Memory B cell (primary cell): ENCODE measurements around the gene SHROOM2.

Experiments
- ATAC-seq: fragments of 150-1000 bp; cut with Tn5 transposase; 2 replicates; pipeline ENCODE4 v1.10.0; 2021; ENCODE audit warnings: low read depth, mild to moderate bottlenecking, moderate library complexity
- DNase-seq, 2 donors: peaks; one replicate each; pipeline ENCODE4 v3.0.0; 2022; ENCODE audit warnings: low spot score in 2 of 2
- H3K27ac Mint-ChIP-seq: one replicate; pipeline ENCODE4 v1.8.0; 2022; ENCODE audit warnings: mild to moderate bottlenecking, moderate library complexity, mixed read lengths
- H3K27me3 Mint-ChIP-seq: one replicate; pipeline ENCODE4 v1.8.0; 2022; ENCODE audit warnings: mixed read lengths
- H3K36me3 Mint-ChIP-seq: one replicate; pipeline ENCODE4 v1.8.0; 2022; ENCODE audit warnings: mild to moderate bottlenecking, mixed read lengths
- H3K4me1 Mint-ChIP-seq: one replicate; pipeline ENCODE4 v1.8.0; 2022; ENCODE audit warnings: mixed read lengths
- H3K4me3 Mint-ChIP-seq: one replicate; pipeline ENCODE4 v1.8.0; 2022; ENCODE audit warnings: mild to moderate bottlenecking, moderate library complexity, mixed read lengths
- H3K9me3 Mint-ChIP-seq: one replicate; pipeline ENCODE4 v1.8.0; 2022; ENCODE audit warnings: mixed read lengths

The SHROOM2 gene

DNA sequence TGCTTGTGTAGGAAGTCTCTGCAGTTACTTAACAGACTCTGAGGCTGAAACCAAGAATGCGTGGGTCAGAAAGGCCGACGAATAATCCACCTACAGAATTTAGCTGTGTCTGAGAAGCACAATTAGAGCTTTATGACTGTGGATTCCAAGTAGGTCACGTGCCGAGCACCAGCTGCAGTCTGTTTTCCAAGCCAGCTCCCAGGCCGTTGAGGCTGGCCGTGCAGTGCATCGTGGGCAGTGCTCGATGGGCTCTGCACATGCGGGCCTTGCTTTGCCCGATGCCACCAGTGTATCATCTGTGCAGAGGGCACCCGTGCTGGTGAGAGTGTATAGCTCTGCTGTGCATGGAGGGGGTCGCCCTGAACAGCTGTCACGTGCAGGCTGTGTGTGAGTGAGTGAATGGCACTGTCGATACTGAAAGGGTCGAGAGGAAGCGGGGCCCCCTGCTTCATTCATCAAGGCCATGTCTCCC, 113.4 kb downstream of the SHROOM2 start:
- DNase-seq (no peak), ATAC-seq (no peak)
- no peak overlapping the region for H3K4me3 Mint-ChIP-seq
- H3K36me3 Mint-ChIP-seq = peaks cover 2% of the 10 kb centered on the region
- H3K27me3 Mint-ChIP-seq = peaks cover 6% of the 10 kb centered on the region
- H3K4me1 Mint-ChIP-seq = no peaks in the 10 kb centered on the region
- H3K9me3 Mint-ChIP-seq = no peaks in the 10 kb centered on the region
- H3K27ac Mint-ChIP-seq = no peak overlapping the region

DNA sequence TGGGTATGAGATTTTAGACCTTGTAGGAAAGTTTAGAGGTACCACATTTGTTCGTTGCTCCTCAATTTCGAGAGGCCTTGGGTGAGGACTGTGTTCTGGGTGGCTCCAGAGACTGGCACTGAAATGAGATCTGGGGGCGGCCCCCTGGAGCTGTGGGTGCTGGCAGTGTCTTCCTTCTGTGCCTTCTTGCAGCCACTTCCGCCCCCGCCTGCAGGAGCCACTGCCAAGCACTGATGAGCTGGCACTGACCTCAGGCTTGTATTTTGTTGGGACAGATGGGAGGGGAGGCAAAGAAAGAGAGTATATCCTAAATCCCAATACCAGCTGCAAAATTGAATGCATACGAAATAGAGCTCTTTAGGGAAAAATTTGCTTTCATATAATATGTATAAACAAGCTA, 116.4 kb downstream of the SHROOM2 start:
- Mint-ChIP-seq H3K4me3 (no peak overlapping the region), H3K27me3 (peaks cover 6% of the 10 kb centered on the region), H3K9me3 (no peaks in the 10 kb centered on the region)

DNA sequence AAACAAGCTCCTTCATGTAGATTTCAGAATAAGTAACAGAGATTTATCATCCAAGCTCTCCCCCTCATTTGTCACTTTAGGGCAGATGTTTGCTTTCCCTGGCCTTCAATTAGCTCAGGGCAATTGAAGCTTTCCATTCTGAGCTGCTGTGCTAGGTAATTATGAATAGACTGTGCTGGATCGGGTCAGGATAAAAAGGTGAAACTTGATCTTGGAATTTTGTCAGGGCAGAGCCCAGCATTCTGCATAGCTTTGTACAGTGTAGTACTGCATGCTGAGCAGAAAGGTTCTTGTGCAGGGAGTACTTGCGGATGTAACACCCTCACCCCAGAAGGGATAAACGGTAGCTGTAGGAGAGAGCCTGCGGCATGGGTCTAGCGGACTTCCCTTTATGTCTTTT, 116.9 kb downstream of the SHROOM2 start:
- ATAC-seq (no peak), DNase-seq (no peak)
- no peak overlapping the region for H3K27ac Mint-ChIP-seq
- no peaks in the 10 kb centered on the region for H3K9me3 Mint-ChIP-seq
- H3K27me3 Mint-ChIP-seq = peaks cover 6% of the 10 kb centered on the region
- peaks cover 2% of the 10 kb centered on the region for H3K36me3 Mint-ChIP-seq
- no peak overlapping the region for H3K4me3 Mint-ChIP-seq
- no peaks in the 10 kb centered on the region for H3K4me1 Mint-ChIP-seq

More for the DNA sequence above, 116.4 kb downstream of the SHROOM2 start:
- Mint-ChIP-seq H3K4me1 (no peaks in the 10 kb centered on the region), H3K36me3 (peaks cover 2% of the 10 kb centered on the region), H3K27ac (no peak overlapping the region)
- no peak for ATAC-seq
- no peak for DNase-seq

DNA sequence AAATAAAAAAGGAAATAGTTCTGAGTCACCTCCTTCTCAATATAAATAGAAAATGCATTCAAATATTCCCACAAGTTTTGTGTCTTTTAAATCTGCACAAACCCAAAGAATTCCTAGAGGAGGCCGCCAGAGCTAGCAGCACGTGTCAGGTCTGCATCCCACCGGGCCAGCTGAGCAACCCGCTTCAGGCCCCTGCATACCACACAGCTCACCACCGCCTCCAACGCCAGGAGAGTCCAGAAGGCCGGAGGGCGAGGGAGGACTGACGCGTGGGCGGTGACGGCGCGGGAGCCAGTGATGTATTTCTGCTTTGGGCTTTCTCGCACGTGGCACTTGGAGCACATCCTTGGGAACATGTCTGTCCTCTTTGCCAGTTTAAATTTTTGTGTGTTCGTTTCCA, 119.1 kb downstream of the SHROOM2 start:
- DNase-seq (no peak), ATAC-seq (no peak)
- peaks cover 2% of the 10 kb centered on the region for H3K36me3 Mint-ChIP-seq
- no peak overlapping the region for H3K4me3 Mint-ChIP-seq
- peaks cover 6% of the 10 kb centered on the region for H3K27me3 Mint-ChIP-seq
- H3K9me3 Mint-ChIP-seq = no peaks in the 10 kb centered on the region
- H3K27ac Mint-ChIP-seq = no peak overlapping the region
- no peaks in the 10 kb centered on the region for H3K4me1 Mint-ChIP-seq

DNA sequence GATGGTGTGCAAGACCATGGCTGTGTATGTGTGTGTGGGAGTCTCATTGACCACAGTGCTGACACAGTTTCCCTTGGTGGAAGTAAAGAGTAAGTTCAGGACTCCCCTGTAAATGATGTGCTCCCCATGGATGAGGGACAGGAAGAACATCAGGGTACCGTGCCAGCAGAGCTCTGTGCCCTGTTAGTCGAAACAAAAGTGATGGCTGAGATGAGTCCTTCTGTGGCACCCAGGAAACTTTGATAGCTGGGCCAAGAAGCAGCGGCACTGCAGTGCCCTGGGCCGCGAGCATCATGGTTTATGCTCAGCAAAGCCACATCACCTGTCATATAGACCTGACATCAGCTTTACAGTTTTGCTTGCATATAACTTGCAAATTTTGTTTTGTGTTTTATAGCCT, 119.5 kb downstream of the SHROOM2 start:
- DNase-seq (no peak), ATAC-seq (no peak)
- Mint-ChIP-seq H3K36me3 (peaks cover 2% of the 10 kb centered on the region), H3K27me3 (peaks cover 6% of the 10 kb centered on the region), H3K9me3 (no peaks in the 10 kb centered on the region), H3K27ac (no peak overlapping the region), H3K4me3 (no peak overlapping the region), H3K4me1 (no peaks in the 10 kb centered on the region)

DNA sequence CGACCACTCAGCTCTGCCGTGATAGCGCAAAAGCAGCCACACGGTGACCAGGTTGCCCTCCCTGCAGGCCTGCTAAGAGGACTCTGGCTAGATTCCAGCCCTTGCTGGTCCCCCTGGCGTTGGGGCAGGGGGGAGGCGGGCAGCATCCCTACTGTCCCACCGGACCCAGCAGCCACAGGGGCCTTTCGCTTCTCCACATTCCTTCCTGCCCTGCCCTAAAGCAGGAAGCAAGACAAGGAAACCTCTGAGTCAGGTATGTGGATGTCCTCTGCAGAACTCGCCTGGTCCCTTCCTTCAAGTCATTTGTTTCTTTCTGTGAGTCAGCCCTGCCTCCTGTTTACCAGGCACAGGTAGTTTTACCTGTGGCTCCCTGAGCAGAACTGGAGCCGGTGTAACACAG, 120.7 kb downstream of the SHROOM2 start:
- ATAC-seq (no peak), DNase-seq (no peak)
- Mint-ChIP-seq H3K36me3 (peaks cover under 1% of the 10 kb centered on the region), H3K27me3 (peaks cover 6% of the 10 kb centered on the region), H3K27ac (no peak overlapping the region), H3K4me3 (no peak overlapping the region), H3K4me1 (no peaks in the 10 kb centered on the region), H3K9me3 (no peaks in the 10 kb centered on the region)

DNA sequence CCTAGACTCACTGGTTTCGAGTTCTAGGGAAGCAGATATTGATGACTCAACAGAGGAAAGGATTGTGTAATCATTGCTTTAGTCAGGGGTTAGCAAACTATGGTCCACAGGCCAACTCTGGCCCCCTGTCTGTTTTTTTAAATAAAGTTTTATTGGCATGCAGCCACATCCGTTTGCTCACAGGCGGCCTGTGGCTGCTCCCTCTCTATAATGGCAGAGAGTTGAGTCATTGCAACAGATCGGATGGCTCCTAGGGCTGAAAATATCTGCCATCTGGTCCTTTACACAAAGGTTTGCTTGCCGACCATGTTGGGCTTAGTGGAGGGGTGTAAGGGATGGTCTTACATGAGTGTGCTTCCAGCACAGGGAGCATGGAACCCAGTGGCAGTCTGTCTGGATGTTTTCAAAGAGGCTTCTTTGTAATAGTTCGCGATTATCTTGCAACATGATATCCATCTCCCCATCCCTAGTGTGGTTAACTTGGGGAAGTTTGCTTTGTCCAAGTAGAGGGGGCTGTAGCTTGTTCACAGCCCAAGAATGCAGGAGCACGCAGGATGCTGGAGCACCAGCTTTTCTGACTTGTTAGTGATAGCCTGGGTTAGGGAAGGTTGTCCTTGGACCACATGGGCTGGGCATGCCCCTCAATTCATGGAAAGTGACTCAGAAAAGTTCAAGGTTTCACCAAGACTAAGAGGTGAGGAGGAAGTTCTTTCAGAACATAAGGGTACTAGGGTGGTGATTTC, 121.6 kb downstream of the SHROOM2 start:
- no peaks in the 10 kb centered on the region for H3K9me3 Mint-ChIP-seq
- no peak overlapping the region for H3K27ac Mint-ChIP-seq
- peaks cover 2% of the 10 kb centered on the region for H3K27me3 Mint-ChIP-seq
- no peak overlapping the region for H3K4me3 Mint-ChIP-seq
- ATAC-seq = no peak
- no peaks in the 10 kb centered on the region for H3K4me1 Mint-ChIP-seq
- H3K36me3 Mint-ChIP-seq = no peaks in the 10 kb centered on the region
- DNase-seq = no peak

DNA sequence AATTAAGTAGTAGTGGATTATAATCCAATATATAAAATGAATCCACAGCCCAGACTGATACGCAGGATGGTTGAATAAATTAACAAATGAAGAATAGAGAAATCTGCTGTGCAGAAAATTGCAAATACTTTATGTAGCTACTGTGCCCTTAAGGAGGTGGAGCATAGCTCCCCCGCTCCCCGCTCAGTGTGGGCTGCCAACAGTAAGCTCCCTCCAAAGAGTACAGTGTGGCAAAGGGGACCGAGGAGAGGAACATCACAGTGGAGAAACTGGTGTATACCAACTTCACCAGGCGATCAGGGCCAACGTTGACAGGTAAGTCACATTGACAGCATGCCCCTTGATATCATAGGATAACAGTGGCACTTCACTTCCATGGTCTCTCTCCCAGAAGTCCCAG, 123.0 kb downstream of the SHROOM2 start:
- no peaks in the 10 kb centered on the region for H3K36me3 Mint-ChIP-seq
- H3K4me1 Mint-ChIP-seq = no peaks in the 10 kb centered on the region
- DNase-seq = no peak
- ATAC-seq = no peak
- H3K9me3 Mint-ChIP-seq = no peaks in the 10 kb centered on the region
- no peak overlapping the region for H3K27ac Mint-ChIP-seq
- no peak overlapping the region for H3K4me3 Mint-ChIP-seq
- peaks cover 4% of the 10 kb centered on the region for H3K27me3 Mint-ChIP-seq

DNA sequence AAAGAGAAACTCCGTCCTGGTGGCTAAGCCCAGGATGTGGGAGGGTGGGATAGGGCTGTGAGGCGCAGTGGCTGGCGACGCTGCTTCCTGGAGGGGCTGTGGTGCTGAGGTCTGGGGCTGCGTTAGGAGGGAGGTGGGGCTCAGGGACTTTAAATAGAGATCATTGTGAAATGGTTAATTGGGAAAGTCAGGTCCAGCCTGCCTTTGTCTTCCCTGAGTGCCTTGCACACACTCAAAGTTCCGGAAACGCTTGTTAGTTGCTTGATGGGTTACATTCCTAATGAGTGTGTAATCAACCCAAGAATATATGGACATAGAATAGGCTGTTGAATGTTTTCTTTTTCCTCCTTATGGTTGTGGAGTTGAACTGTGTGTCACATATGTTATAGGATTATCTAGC, 125.3 kb downstream of the SHROOM2 start:
- ATAC-seq = no peak

DNA sequence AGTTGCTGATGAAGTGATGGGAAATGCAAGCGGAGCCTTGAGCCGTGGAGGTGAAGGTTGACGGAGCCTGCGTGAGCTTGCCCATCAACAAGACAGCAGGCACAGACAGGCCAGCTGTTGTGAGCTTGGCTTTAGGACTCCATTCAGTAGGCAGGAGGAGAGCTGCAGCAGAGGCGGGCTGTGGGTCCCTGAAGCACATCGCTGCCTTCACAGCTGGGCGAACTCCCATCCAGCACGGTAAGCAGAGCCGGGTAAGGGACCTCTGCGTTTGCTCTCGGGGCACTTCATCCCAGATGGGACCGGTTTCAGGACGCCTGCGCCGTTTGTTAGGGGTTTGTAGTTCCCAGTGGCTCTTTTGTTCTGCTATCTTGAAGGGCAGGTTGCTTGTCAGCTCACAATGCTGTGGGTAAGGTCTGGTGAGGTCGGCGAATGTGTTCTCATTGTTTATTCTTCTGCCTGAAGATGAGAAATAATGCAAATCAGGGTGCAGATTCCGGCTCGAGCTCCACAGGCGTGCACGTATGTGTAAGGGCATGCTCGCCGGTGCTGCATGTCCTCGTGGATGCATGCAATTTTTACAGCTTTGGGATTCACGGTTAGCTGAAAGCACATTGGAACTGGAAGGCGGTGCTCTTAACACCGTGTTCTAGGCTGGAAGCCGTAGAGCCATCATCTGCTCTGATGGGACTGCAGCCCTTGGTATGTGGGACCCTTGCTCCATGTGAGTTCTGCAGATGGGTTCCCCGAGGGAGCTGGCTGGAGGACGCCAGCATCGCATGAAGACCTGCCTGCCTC, 126.3 kb downstream of the SHROOM2 start:
- DNase-seq (no peak), ATAC-seq (no peak)
- no peaks in the 10 kb centered on the region for H3K36me3 Mint-ChIP-seq
- H3K4me1 Mint-ChIP-seq = no peaks in the 10 kb centered on the region
- H3K9me3 Mint-ChIP-seq = no peaks in the 10 kb centered on the region
- no peak overlapping the region for H3K27ac Mint-ChIP-seq
- H3K27me3 Mint-ChIP-seq = peaks cover 7% of the 10 kb centered on the region
- H3K4me3 Mint-ChIP-seq = no peak overlapping the region

More for the DNA sequence above, 125.3 kb downstream of the SHROOM2 start:
- Mint-ChIP-seq H3K4me3 (no peak overlapping the region), H3K4me1 (no peaks in the 10 kb centered on the region), H3K27me3 (peaks cover 5% of the 10 kb centered on the region), H3K36me3 (no peaks in the 10 kb centered on the region), H3K9me3 (no peaks in the 10 kb centered on the region), H3K27ac (no peak overlapping the region)
- no peak for DNase-seq

DNA sequence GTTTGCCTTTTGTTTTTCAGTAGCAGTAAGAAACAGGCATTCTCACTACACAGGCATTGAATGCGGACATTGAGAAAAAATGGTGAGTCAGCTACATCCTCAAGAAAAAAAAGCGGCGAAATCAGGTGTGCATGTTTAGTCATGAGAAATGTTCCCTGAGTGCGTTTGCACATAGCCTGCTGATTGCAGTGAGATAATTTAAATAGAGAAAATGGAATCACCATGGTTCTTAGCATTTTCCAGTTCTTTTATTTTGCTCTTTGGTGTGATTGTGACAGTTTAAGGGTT, 126.9 kb downstream of the SHROOM2 start:
- H3K27ac Mint-ChIP-seq = no peak overlapping the region
- DNase-seq = no peak
- ATAC-seq = no peak
- H3K9me3 Mint-ChIP-seq = no peaks in the 10 kb centered on the region
- no peaks in the 10 kb centered on the region for H3K36me3 Mint-ChIP-seq
- H3K4me1 Mint-ChIP-seq = no peaks in the 10 kb centered on the region
- H3K27me3 Mint-ChIP-seq = peaks cover 7% of the 10 kb centered on the region
- H3K4me3 Mint-ChIP-seq = no peak overlapping the region

DNA sequence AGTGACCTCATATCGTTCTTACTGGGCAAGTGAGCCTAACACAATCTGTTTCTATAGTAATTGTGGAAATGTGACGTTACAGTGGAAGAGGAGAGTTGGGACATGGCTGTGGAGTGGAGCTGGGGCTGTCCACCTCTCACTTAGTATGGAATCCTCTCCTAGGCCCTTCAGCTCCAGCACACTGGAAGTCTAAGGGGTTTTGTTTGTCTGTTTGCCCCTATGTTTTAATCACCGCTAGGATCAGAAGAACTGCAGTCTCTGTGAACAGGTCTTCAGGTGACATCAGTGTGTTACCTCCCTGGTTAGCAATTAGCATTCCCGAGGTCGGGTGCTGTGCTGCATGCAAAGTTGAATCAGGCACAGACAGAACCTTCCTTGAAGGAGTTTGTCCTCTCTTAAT, 131.6 kb downstream of the SHROOM2 start:
- H3K27me3 Mint-ChIP-seq = peaks cover 12% of the 10 kb centered on the region
- no peak for DNase-seq
- H3K4me3 Mint-ChIP-seq = no peak overlapping the region
- H3K9me3 Mint-ChIP-seq = no peaks in the 10 kb centered on the region
- ATAC-seq = no peak
- no peaks in the 10 kb centered on the region for H3K36me3 Mint-ChIP-seq
- no peak overlapping the region for H3K27ac Mint-ChIP-seq
- peaks cover 4% of the 10 kb centered on the region for H3K4me1 Mint-ChIP-seq

DNA sequence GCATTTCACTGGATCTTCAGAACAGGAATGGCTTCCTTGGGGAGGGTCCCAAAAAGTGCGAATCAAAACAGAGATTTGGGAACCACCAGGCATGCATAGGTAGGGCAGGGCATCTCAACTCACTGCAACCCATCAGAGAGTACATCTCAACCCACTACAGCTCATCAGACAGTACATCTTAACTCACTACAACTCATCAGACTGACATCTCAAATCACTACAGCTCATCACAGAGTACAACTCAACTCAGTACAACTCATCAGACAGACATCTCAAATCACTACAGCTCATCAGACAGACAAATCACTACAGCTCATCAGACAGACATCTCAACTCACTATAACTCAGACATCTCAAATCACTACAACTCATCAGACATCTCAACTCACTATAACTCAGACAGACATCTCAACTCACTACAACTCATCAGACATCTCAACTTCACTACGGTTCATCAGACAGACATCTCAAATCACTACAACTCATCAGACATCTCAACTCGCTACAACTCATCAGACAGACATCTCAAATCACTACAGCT, 133.5 kb downstream of the SHROOM2 start:
- Mint-ChIP-seq H3K36me3 (no peaks in the 10 kb centered on the region), H3K4me3 (no peak overlapping the region), H3K27me3 (peaks cover 12% of the 10 kb centered on the region), H3K4me1 (peaks cover 4% of the 10 kb centered on the region), H3K27ac (no peak overlapping the region), H3K9me3 (no peaks in the 10 kb centered on the region)
- DNase-seq (no peak), ATAC-seq (no peak)

DNA sequence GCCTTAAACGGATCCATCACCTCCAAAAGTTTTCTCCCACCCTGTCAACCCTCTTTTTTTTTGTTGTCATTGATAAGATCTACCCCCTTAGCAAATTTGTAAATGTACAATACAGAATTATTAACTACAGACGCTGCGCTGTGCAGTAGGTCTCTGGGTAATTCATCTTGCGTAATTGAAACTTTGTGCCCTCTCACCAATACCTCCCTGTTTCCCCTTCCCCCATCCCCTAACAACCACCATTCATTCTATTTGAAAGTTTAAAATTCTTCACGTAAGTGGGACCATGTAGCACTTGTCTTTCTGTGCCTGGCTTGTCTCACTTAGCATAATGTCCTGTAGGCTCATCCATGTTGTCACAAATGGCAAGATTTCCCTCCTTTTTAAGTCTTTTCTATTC, 135.2 kb downstream of the SHROOM2 start:
- H3K4me3 Mint-ChIP-seq = no peak overlapping the region
- ATAC-seq = no peak
- no peaks in the 10 kb centered on the region for H3K36me3 Mint-ChIP-seq
- H3K4me1 Mint-ChIP-seq = peaks cover 4% of the 10 kb centered on the region
- H3K27ac Mint-ChIP-seq = no peak overlapping the region
- H3K9me3 Mint-ChIP-seq = no peaks in the 10 kb centered on the region
- H3K27me3 Mint-ChIP-seq = peaks cover 11% of the 10 kb centered on the region
- DNase-seq = no peak
